ENCODE results near the gene HIVEP2.

The HIVEP2 gene

GRCh38 chr6:142757852-142758628 is 186.9 kb downstream of the HIVEP2 start:
- Histone ChIP-seq H3K27me3 (ENCODE audit: control insufficient read depth in 1 of 2, insufficient read depth in 2 of 2, low read length in 2 of 2) (no peaks in the 10 kb centered on the region), H3K27ac (ENCODE audit: low read depth, low read length) (no peak overlapping the region), H3K9ac (ENCODE audit: low read length) (no peak overlapping the region), H3K9me3 (ENCODE audit: low read length) (no peaks in the 10 kb centered on the region), H3K4me3 (ENCODE audit: low read depth in 1 of 2, low read length in 2 of 2) (no peak overlapping the region), H3K36me3 (ENCODE audit: insufficient read depth, low read length) (peaks cover 35% of the 10 kb centered on the region), H3K4me1 (ENCODE audit: insufficient read depth, low read length) (no peaks in the 10 kb centered on the region)

GRCh38 chr6:142756215-142756630 is 188.8 kb downstream of the HIVEP2 start:
- H3K9me3 ChIP-seq (ENCODE audit: low read length) = no peaks in the 10 kb centered on the region
- H3K27ac ChIP-seq (ENCODE audit: low read depth, low read length) = no peak overlapping the region
- H3K9ac ChIP-seq (ENCODE audit: low read length) = no peak overlapping the region
- no peaks in the 10 kb centered on the region for H3K4me1 ChIP-seq (ENCODE audit: insufficient read depth, low read length)
- H3K36me3 ChIP-seq (ENCODE audit: insufficient read depth, low read length) = peaks cover 37% of the 10 kb centered on the region
- no peaks in the 10 kb centered on the region for H3K27me3 ChIP-seq (ENCODE audit: control insufficient read depth in 1 of 2, insufficient read depth in 2 of 2, low read length in 2 of 2)
- H3K4me3 ChIP-seq (ENCODE audit: low read depth in 1 of 2, low read length in 2 of 2) = no peak overlapping the region

GRCh38 chr6:142753196-142753595 is 191.8 kb downstream of the HIVEP2 start:
- Histone ChIP-seq H3K36me3 (ENCODE audit: insufficient read depth, low read length) (peaks cover 14% of the 10 kb centered on the region), H3K27me3 (ENCODE audit: control insufficient read depth in 1 of 2, insufficient read depth in 2 of 2, low read length in 2 of 2) (no peaks in the 10 kb centered on the region), H3K4me3 (ENCODE audit: low read depth in 1 of 2, low read length in 2 of 2) (no peak overlapping the region), H3K9ac (ENCODE audit: low read length) (no peak overlapping the region), H3K27ac (ENCODE audit: low read depth, low read length) (no peak overlapping the region), H3K4me1 (ENCODE audit: insufficient read depth, low read length) (no peaks in the 10 kb centered on the region), H3K9me3 (ENCODE audit: low read length) (no peaks in the 10 kb centered on the region)

- Histone ChIP-seq H3K36me3 (ENCODE audit: insufficient read depth, low read length) (peaks cover 10% of the 10 kb centered on the region), H3K27ac (ENCODE audit: low read depth, low read length) (no peak overlapping the region), H3K4me3 (ENCODE audit: low read depth in 1 of 2, low read length in 2 of 2) (no peak overlapping the region), H3K9me3 (ENCODE audit: low read length) (no peaks in the 10 kb centered on the region), H3K9ac (ENCODE audit: low read length) (no peak overlapping the region), H3K4me1 (ENCODE audit: insufficient read depth, low read length) (no peaks in the 10 kb centered on the region), H3K27me3 (ENCODE audit: control insufficient read depth in 1 of 2, insufficient read depth in 2 of 2, low read length in 2 of 2) (no peaks in the 10 kb centered on the region)
Observed at GRCh38 chr6:142752348-142752747, 192.6 kb downstream of the HIVEP2 start.

- Histone ChIP-seq H3K27me3 (ENCODE audit: control insufficient read depth in 1 of 2, insufficient read depth in 2 of 2, low read length in 2 of 2) (no peaks in the 10 kb centered on the region), H3K27ac (ENCODE audit: low read depth, low read length) (no peak overlapping the region), H3K36me3 (ENCODE audit: insufficient read depth, low read length) (peaks cover 10% of the 10 kb centered on the region), H3K4me3 (ENCODE audit: low read depth in 1 of 2, low read length in 2 of 2) (no peak overlapping the region), H3K9ac (ENCODE audit: low read length) (no peak overlapping the region), H3K4me1 (ENCODE audit: insufficient read depth, low read length) (no peaks in the 10 kb centered on the region), H3K9me3 (ENCODE audit: low read length) (no peaks in the 10 kb centered on the region)
Observed at GRCh38 chr6:142751452-142751851, 193.5 kb downstream of the HIVEP2 start.

GRCh38 chr6:142750998-142751397 is 194.0 kb downstream of the HIVEP2 start:
- Histone ChIP-seq H3K4me3 (ENCODE audit: low read depth in 1 of 2, low read length in 2 of 2) (no peak overlapping the region), H3K4me1 (ENCODE audit: insufficient read depth, low read length) (no peaks in the 10 kb centered on the region), H3K9ac (ENCODE audit: low read length) (no peak overlapping the region), H3K36me3 (ENCODE audit: insufficient read depth, low read length) (peaks cover 10% of the 10 kb centered on the region), H3K27me3 (ENCODE audit: control insufficient read depth in 1 of 2, insufficient read depth in 2 of 2, low read length in 2 of 2) (no peaks in the 10 kb centered on the region), H3K27ac (ENCODE audit: low read depth, low read length) (no peak overlapping the region), H3K9me3 (ENCODE audit: low read length) (no peaks in the 10 kb centered on the region)

- H3K9me3 ChIP-seq (ENCODE audit: low read length) = no peaks in the 10 kb centered on the region
- no peaks in the 10 kb centered on the region for H3K27me3 ChIP-seq (ENCODE audit: control insufficient read depth in 1 of 2, insufficient read depth in 2 of 2, low read length in 2 of 2)
- no peaks in the 10 kb centered on the region for H3K4me1 ChIP-seq (ENCODE audit: insufficient read depth, low read length)
Observed at GRCh38 chr6:142749556-142749955, 195.4 kb downstream of the HIVEP2 start.

GRCh38 chr6:142746524-142746923 is 198.5 kb downstream of the HIVEP2 start:
- Histone ChIP-seq H3K9ac (ENCODE audit: low read length) (no peak overlapping the region), H3K9me3 (ENCODE audit: low read length) (no peaks in the 10 kb centered on the region), H3K4me3 (ENCODE audit: low read depth in 1 of 2, low read length in 2 of 2) (no peak overlapping the region), H3K4me1 (ENCODE audit: insufficient read depth, low read length) (no peaks in the 10 kb centered on the region), H3K27ac (ENCODE audit: low read depth, low read length) (no peak overlapping the region), H3K36me3 (ENCODE audit: insufficient read depth, low read length) (no peaks in the 10 kb centered on the region), H3K27me3 (ENCODE audit: control insufficient read depth in 1 of 2, insufficient read depth in 2 of 2, low read length in 2 of 2) (no peaks in the 10 kb centered on the region)

More at GRCh38 chr6:142749556-142749955, 195.4 kb downstream of the HIVEP2 start:
- Histone ChIP-seq H3K4me3 (ENCODE audit: low read depth in 1 of 2, low read length in 2 of 2) (no peak overlapping the region), H3K27ac (ENCODE audit: low read depth, low read length) (no peak overlapping the region), H3K36me3 (ENCODE audit: insufficient read depth, low read length) (peaks cover 10% of the 10 kb centered on the region), H3K9ac (ENCODE audit: low read length) (no peak overlapping the region)

- Histone ChIP-seq H3K9ac (ENCODE audit: low read length) (no peak overlapping the region), H3K9me3 (ENCODE audit: low read length) (no peaks in the 10 kb centered on the region), H3K27ac (ENCODE audit: low read depth, low read length) (no peak overlapping the region)
Observed at GRCh38 chr6:142744836-142745235, 200.1 kb downstream of the HIVEP2 start.

GRCh38 chr6:142740449-142740848 is 204.5 kb downstream of the HIVEP2 start:
- Histone ChIP-seq H3K4me1 (ENCODE audit: insufficient read depth, low read length) (no peaks in the 10 kb centered on the region), H3K4me3 (ENCODE audit: low read depth in 1 of 2, low read length in 2 of 2) (no peak overlapping the region), H3K36me3 (ENCODE audit: insufficient read depth, low read length) (no peaks in the 10 kb centered on the region), H3K9me3 (ENCODE audit: low read length) (no peaks in the 10 kb centered on the region), H3K27me3 (ENCODE audit: control insufficient read depth in 1 of 2, insufficient read depth in 2 of 2, low read length in 2 of 2) (no peaks in the 10 kb centered on the region), H3K9ac (ENCODE audit: low read length) (no peak overlapping the region), H3K27ac (ENCODE audit: low read depth, low read length) (no peak overlapping the region)

More at GRCh38 chr6:142744836-142745235, 200.1 kb downstream of the HIVEP2 start:
- no peaks in the 10 kb centered on the region for H3K36me3 ChIP-seq (ENCODE audit: insufficient read depth, low read length)
- no peak overlapping the region for H3K4me3 ChIP-seq (ENCODE audit: low read depth in 1 of 2, low read length in 2 of 2)
- no peaks in the 10 kb centered on the region for H3K27me3 ChIP-seq (ENCODE audit: control insufficient read depth in 1 of 2, insufficient read depth in 2 of 2, low read length in 2 of 2)
- no peaks in the 10 kb centered on the region for H3K4me1 ChIP-seq (ENCODE audit: insufficient read depth, low read length)

- H3K27ac ChIP-seq (ENCODE audit: low read depth, low read length) = no peak overlapping the region
- no peak overlapping the region for H3K9ac ChIP-seq (ENCODE audit: low read length)
- H3K27me3 ChIP-seq (ENCODE audit: control insufficient read depth in 1 of 2, insufficient read depth in 2 of 2, low read length in 2 of 2) = no peaks in the 10 kb centered on the region
- no peaks in the 10 kb centered on the region for H3K36me3 ChIP-seq (ENCODE audit: insufficient read depth, low read length)
- no peaks in the 10 kb centered on the region for H3K9me3 ChIP-seq (ENCODE audit: low read length)
- H3K4me3 ChIP-seq (ENCODE audit: low read depth in 1 of 2, low read length in 2 of 2) = no peak overlapping the region
- no peaks in the 10 kb centered on the region for H3K4me1 ChIP-seq (ENCODE audit: insufficient read depth, low read length)
Observed at GRCh38 chr6:142738731-142739130, 206.2 kb downstream of the HIVEP2 start.

- H3K9me3 ChIP-seq (ENCODE audit: low read length) = no peaks in the 10 kb centered on the region
- no peak overlapping the region for H3K27ac ChIP-seq (ENCODE audit: low read depth, low read length)
- no peaks in the 10 kb centered on the region for H3K36me3 ChIP-seq (ENCODE audit: insufficient read depth, low read length)
- H3K27me3 ChIP-seq (ENCODE audit: control insufficient read depth in 1 of 2, insufficient read depth in 2 of 2, low read length in 2 of 2) = no peaks in the 10 kb centered on the region
- H3K4me1 ChIP-seq (ENCODE audit: insufficient read depth, low read length) = no peaks in the 10 kb centered on the region
- no peak overlapping the region for H3K4me3 ChIP-seq (ENCODE audit: low read depth in 1 of 2, low read length in 2 of 2)
- H3K9ac ChIP-seq (ENCODE audit: low read length) = no peak overlapping the region
Observed at GRCh38 chr6:142738035-142738396, 207.0 kb downstream of the HIVEP2 start.

Measured in muscle layer of colon (tissue), 2 donors.